Bone marrow (tissue), 2 donors: ENCODE data around the gene HOXC6.

Experiments used
- DNase-seq, 2 donors: peaks; one replicate each; lab custom pipeline; 2025; lab: John Stamatoyannopoulos, UW

HOXC6 gene

GRCh38 chr12:54016051-54016450 lies 12.2 kb upstream of the HOXC6 start:
- no peak for DNase-seq

GRCh38 chr12:54016478-54016964 lies 11.7 kb upstream of the HOXC6 start:
- no peak for DNase-seq

- no peak for DNase-seq
Measured at GRCh38 chr12:54017027-54017788, 11.0 kb upstream of the HOXC6 start.

- no peak for DNase-seq
Measured at GRCh38 chr12:54017878-54018467, 10.3 kb upstream of the HOXC6 start.

GRCh38 chr12:54018468-54018984 lies 9.7 kb upstream of the HOXC6 start:
- DNase-seq: no peak

GRCh38 chr12:54019091-54019811 lies 9.0 kb upstream of the HOXC6 start:
- no peak for DNase-seq

GRCh38 chr12:54019924-54020590 lies 8.2 kb upstream of the HOXC6 start:
- no peak for DNase-seq

GRCh38 chr12:54020591-54021405 lies 7.4 kb upstream of the HOXC6 start:
- no peak for DNase-seq

GRCh38 chr12:54021432-54022013 lies 6.7 kb upstream of the HOXC6 start:
- no peak for DNase-seq

GRCh38 chr12:54022960-54023884 lies 5.0 kb upstream of the HOXC6 start:
- DNase-seq: no peak

- DNase-seq: no peak
Measured at GRCh38 chr12:54024127-54024526, 4.1 kb upstream of the HOXC6 start.

- DNase-seq: no peak
Measured at GRCh38 chr12:54024581-54025305, 3.5 kb upstream of the HOXC6 start.

GRCh38 chr12:54025499-54026405 lies 2.5 kb upstream of the HOXC6 start:
- DNase-seq: no peak

- DNase-seq: no peak
Measured at GRCh38 chr12:54026640-54027441, 1.4 kb upstream of the HOXC6 start.

GRCh38 chr12:54027442-54027786 lies 826 bp upstream of the HOXC6 start:
- no peak for DNase-seq

GRCh38 chr12:54029529-54030441 lies 1.5 kb downstream of the HOXC6 start:
- DNase-seq: no peak
